OCI-LY7 (cell line): Measurements from ENCODE around the gene PHACTR4. TPM values are rescaled to one million over a fixed set of nuclear protein-coding genes. Genes with fewer than 3 reads are reported as not detected.
A peak's percentile ranks its signal among the peaks of the same experiment; 100 is the strongest.

ENCODE experiments used
- Bru-seq: library from RNA; stranded (reverse); fragments of 400-500 nt; gene quantifications from one replicate; lab custom pipeline; 2021; lab: Mats Ljungman, UMichigan
- BruChase-seq, 2 experiments: library from RNA; stranded (reverse); fragments of 400-500 nt; gene quantifications; one replicate each; lab custom pipeline; 2021; lab: Mats Ljungman, UMichigan
- BruUV-seq: library from RNA; stranded (reverse); fragments of 400-500 nt; replicated peaks from 2 replicates; lab custom pipeline; 2021; lab: Mats Ljungman, UMichigan
- CTCF ChIA-PET: fragments of 300-600 bp; sonication (Branson Sonifier 250); formaldehyde crosslinking; loops from one replicate; lab custom pipeline; 2022; ENCODE audit warnings: antibody characterized with exemption; ENCODE audit not compliant: unreplicated experiment; lab: Charles Lee
- POLR2A ChIA-PET: fragments of 300-600 bp; sonication (Branson Sonifier 250); formaldehyde crosslinking; loops from one replicate; lab custom pipeline; 2022; ENCODE audit warnings: antibody characterized with exemption; lab: Charles Lee
- DNase-seq: peaks from one replicate; pipeline ENCODE4 v3.0.0-alpha.2; 2015; ENCODE audit warnings: low spot score
- H2AFZ ChIP-seq: fragments of 200-600 bp; sonication (generic), shearing (Covaris generic); 2 replicates; pipeline ENCODE4 v1.6.1; 2014; ENCODE audit warnings: mild to moderate bottlenecking, antibody characterized with exemption, low read length, moderate library complexity
- H3K27ac ChIP-seq: fragments of 200-600 bp; sonication (generic); 2 replicates; pipeline ENCODE4 v1.5.1; 2014; ENCODE audit warnings: mixed run types, low read depth, mild to moderate bottlenecking, moderate library complexity, low read length, inconsistent platforms; ENCODE audit not compliant: poor library complexity, severe bottlenecking
- H3K36me3 ChIP-seq: fragments of 200-600 bp; sonication (generic); 2 replicates; pipeline ENCODE4 v1.6.1; 2014; ENCODE audit warnings: mild to moderate bottlenecking, antibody characterized with exemption, low read length, moderate library complexity, mixed read lengths; ENCODE audit not compliant: insufficient read depth
- H3K4me1 ChIP-seq: fragments of 200-600 bp; sonication (generic); 2 replicates; pipeline ENCODE4 v1.5.1; 2014; ENCODE audit warnings: mild to moderate bottlenecking, low read length; ENCODE audit not compliant: insufficient read depth, poor library complexity, severe bottlenecking
- H3K4me2 ChIP-seq: fragments of 200-600 bp; sonication (generic); 2 replicates; pipeline ENCODE4 v1.6.1; 2014; ENCODE audit warnings: mild to moderate bottlenecking, low read length
- H3K4me3 ChIP-seq: fragments of 200-600 bp; sonication (generic); 2 replicates; pipeline ENCODE4 v1.5.1; 2014; ENCODE audit warnings: mild to moderate bottlenecking, low read depth, low read length; ENCODE audit not compliant: poor library complexity, severe bottlenecking
- H3K79me2 ChIP-seq: fragments of 200-600 bp; sonication (generic); 2 replicates; pipeline ENCODE4 v1.6.1; 2016; ENCODE audit warnings: low read depth, mild to moderate bottlenecking, low read length, moderate library complexity, mixed read lengths; ENCODE audit not compliant: insufficient read depth
- H3K9me2 ChIP-seq: fragments of 200-600 bp; sonication (generic); 2 replicates; pipeline ENCODE4 v1.6.1; 2016; ENCODE audit warnings: mild to moderate bottlenecking, low read length, mixed read lengths; ENCODE audit not compliant: insufficient read depth
- H3K9me3 ChIP-seq: fragments of 200-600 bp; sonication (generic); 2 replicates; pipeline ENCODE4 v1.6.1; 2014; ENCODE audit warnings: mild to moderate bottlenecking, mixed run types, low read length, mixed read lengths
- H4K20me1 ChIP-seq: fragments of 200-600 bp; sonication (generic); 2 replicates; pipeline ENCODE4 v1.6.1; 2014; ENCODE audit warnings: mild to moderate bottlenecking, antibody characterized with exemption, low read length, moderate library complexity, mixed read lengths; ENCODE audit not compliant: insufficient read depth
- EZH2phosphoT487 ChIP-seq: fragments of 200-600 bp; sonication (generic); IDR thresholded peaks from 2 replicates; pipeline ENCODE4 v1.6.1; 2018; ENCODE audit warnings: low read depth, borderline replicate concordance, mild to moderate bottlenecking, mixed run types, antibody characterized with exemption, low read length, moderate library complexity, mixed read lengths
- intact Hi-C: fragments of 100-400 bp; cut with micrococcal nuclease; formaldehyde crosslinking; loops from one replicate; pipeline ENCODE4 v1.10.0; 2022; ENCODE audit not compliant: unreplicated experiment
- long read RNA-seq: library from polyadenylated mRNA; stranded (forward); transcript quantifications from one replicate; pipeline ENCODE4 v2.0.0, GENCODE V29; 2022
- total RNA-seq, 2 experiments: library from RNA; depleted of rRNA in 1 of 2; stranded (reverse); fragments of >200 nt in 1 of 2; shearing (Covaris generic) in 1 of 2; gene quantifications; 2 replicates each; pipeline ENCODE4 v1.2.3, GENCODE V29; 2014 to 2022
- TF ChIP-seq, protein P1 (sequence below): fragments of 200-600 bp; sonication (generic); conservative IDR thresholded peaks from 2 replicates; pipeline ENCODE4 v1.5.1; 2014; ENCODE audit warnings: mild to moderate bottlenecking, antibody characterized with exemption, low read length, moderate library complexity, mixed read lengths

The PHACTR4 gene
- 16.7 and 17.8 TPM in 2 replicates for total RNA-seq (2014; rRNA removed; shearing (Covaris generic))
- total RNA-seq (2022), result 44.9 and 47.3 TPM in 2 replicates
- Bru-seq, nascent RNA, result percentile 75 among the genes with signal in this experiment
- percentile 76 among the genes with signal in this experiment for BruChase-seq, experiment 1, labeled RNA remaining after a 6-hour chase
- BruChase-seq, experiment 2, labeled RNA remaining after a 2-hour chase, result percentile 73 among the genes with signal in this experiment
- long read RNA-seq, full-length matches to known transcripts, result 5 of 43 reads
- long read RNA-seq, partial matches to known transcripts, result 25 of 43 reads
- long read RNA-seq, other reads (novel, unspliced or antisense), result 13 of 43 reads

GRCh38 chr1:28369371-28370238 lies at the start of gene PHACTR4:
Gene PHACTR4 (plus strand): TSS chr1:28369740. CDS start chr1:28407448, 37,708 bp downstream.
- Histone ChIP-seq H3K4me3 (peak within 1 kb of the TSS; percentile 81), H4K20me1 (no peaks in the 10 kb centered on the region), H3K9me3 (no peaks in the 10 kb centered on the region), H3K9me2 (no peaks in the 10 kb centered on the region), H3K4me2 (peak within 1 kb of the TSS; percentile 86), H3K27ac (peak within 1 kb of the TSS; percentile 76), H3K79me2 (peaks cover 45% of the 10 kb centered on the region; the same call in 1 of the 2 replicates), H2AFZ (peak within 1 kb of the TSS; percentile 99), H3K4me1 (peaks cover 25% of the 10 kb centered on the region), H3K36me3 (peaks cover 5% of the 10 kb centered on the region)
- TF ChIP-seq, protein P1, sequence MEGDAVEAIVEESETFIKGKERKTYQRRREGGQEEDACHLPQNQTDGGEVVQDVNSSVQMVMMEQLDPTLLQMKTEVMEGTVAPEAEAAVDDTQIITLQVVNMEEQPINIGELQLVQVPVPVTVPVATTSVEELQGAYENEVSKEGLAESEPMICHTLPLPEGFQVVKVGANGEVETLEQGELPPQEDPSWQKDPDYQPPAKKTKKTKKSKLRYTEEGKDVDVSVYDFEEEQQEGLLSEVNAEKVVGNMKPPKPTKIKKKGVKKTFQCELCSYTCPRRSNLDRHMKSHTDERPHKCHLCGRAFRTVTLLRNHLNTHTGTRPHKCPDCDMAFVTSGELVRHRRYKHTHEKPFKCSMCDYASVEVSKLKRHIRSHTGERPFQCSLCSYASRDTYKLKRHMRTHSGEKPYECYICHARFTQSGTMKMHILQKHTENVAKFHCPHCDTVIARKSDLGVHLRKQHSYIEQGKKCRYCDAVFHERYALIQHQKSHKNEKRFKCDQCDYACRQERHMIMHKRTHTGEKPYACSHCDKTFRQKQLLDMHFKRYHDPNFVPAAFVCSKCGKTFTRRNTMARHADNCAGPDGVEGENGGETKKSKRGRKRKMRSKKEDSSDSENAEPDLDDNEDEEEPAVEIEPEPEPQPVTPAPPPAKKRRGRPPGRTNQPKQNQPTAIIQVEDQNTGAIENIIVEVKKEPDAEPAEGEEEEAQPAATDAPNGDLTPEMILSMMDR, result no peak
- TF ChIP-seq EZH2phosphoT487, result no peak
- BruUV-seq, result no TSS peak
- ChIA-PET POLR2A (interaction anchor here (0.6 to 1.2 kb wide), 4 partner anchors 10 to 1891 kb away, joined by 3 read pairs; partner anchors contain the start of gene MED18), CTCF (no interaction called here)
- intact Hi-C loops, result loop anchor here (1.0 kb wide), 1 partner anchor 121 kb away; no protein-coding TSS in a partner anchor
- DNase-seq, result peak; percentile 93

GRCh38 chr1:28322194-28322593 lies 47.3 kb upstream of the PHACTR4 start:
- no TSS peak for BruUV-seq
- H4K20me1 ChIP-seq, result no peaks in the 10 kb centered on the region
- no peak for TF ChIP-seq EZH2phosphoT487
- TF ChIP-seq, protein P1, result no peak
- intact Hi-C loops, result no loop called here
- H3K4me2 ChIP-seq, result no peak overlapping the region
- no peak for DNase-seq
- no peaks in the 10 kb centered on the region for H3K36me3 ChIP-seq
- POLR2A ChIA-PET, result interaction anchor here (0.5 to 0.8 kb wide), 3 partner anchors 47 to 423 kb away, joined by 3 read pairs; no protein-coding TSS in a partner anchor
- H3K27ac ChIP-seq, result no peak overlapping the region
- H3K4me3 ChIP-seq, result no peak overlapping the region
- no peaks in the 10 kb centered on the region for H3K79me2 ChIP-seq
- H2AFZ ChIP-seq, result no peak overlapping the region
- peaks cover 11% of the 10 kb centered on the region for H3K4me1 ChIP-seq
- CTCF ChIA-PET, result no interaction called here
- H3K9me2 ChIP-seq, result no peaks in the 10 kb centered on the region
- no peaks in the 10 kb centered on the region for H3K9me3 ChIP-seq
